ENCODE measurements around the gene CAMSAP2.

The CAMSAP2 gene

GRCh38 chr1:200774735-200775444 is 36.2 kb downstream of the CAMSAP2 start:
- CTCF ChIA-PET, result interaction anchor here (0.8 to 3.7 kb wide), 15 partner anchors 10 to 197 kb away, joined by 3 to 15 read pairs (median 3); no protein-coding TSS in a partner anchor
- DNase-seq (ENCODE audit: extremely low spot score), result peak; percentile 34
- TF ChIP-seq, protein P1, sequence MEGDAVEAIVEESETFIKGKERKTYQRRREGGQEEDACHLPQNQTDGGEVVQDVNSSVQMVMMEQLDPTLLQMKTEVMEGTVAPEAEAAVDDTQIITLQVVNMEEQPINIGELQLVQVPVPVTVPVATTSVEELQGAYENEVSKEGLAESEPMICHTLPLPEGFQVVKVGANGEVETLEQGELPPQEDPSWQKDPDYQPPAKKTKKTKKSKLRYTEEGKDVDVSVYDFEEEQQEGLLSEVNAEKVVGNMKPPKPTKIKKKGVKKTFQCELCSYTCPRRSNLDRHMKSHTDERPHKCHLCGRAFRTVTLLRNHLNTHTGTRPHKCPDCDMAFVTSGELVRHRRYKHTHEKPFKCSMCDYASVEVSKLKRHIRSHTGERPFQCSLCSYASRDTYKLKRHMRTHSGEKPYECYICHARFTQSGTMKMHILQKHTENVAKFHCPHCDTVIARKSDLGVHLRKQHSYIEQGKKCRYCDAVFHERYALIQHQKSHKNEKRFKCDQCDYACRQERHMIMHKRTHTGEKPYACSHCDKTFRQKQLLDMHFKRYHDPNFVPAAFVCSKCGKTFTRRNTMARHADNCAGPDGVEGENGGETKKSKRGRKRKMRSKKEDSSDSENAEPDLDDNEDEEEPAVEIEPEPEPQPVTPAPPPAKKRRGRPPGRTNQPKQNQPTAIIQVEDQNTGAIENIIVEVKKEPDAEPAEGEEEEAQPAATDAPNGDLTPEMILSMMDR (IDR thresholded peaks at IDR 0.05; ENCODE audit: control extremely low read depth, extremely low read depth, low read depth, missing control alignments), result no peak
- POLR2A ChIA-PET, result no interaction called here

DNA sequence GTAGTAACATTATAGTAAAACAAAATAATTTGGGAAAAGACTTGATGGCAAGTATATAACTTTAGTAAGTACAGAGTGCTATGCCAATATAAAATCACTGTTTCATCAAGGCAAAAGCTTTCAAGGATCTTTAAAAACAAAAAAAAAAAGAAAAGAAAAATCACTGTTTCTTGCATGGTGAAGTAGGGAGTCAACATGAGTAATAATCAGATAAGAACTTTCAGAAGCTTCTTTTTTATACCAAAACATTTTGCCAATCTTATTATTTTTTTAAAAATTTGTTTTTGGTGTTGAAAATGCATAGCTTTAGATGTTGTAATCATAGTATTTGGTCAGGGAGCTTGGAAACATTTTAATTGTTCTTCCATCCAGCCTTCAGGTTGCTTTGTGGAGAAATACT is 37.2 kb downstream of the CAMSAP2 start:
- DNase-seq (ENCODE audit: extremely low spot score), result no peak
- TF ChIP-seq, protein P1 (IDR thresholded peaks at IDR 0.05; ENCODE audit: control extremely low read depth, extremely low read depth, low read depth, missing control alignments), result no peak
- ChIA-PET POLR2A (no interaction called here), CTCF (interaction anchor here (1.0 to 3.7 kb wide), 11 partner anchors 8 to 153 kb away, joined by 3 to 15 read pairs (median 3); no protein-coding TSS in a partner anchor)

GRCh38 chr1:200776949-200777348 is 38.3 kb downstream of the CAMSAP2 start:
- ChIA-PET CTCF (interaction anchor here (0.8 to 3.7 kb wide), 5 partner anchors 13 to 155 kb away, joined by 3 to 15 read pairs (median 3); no protein-coding TSS in a partner anchor), POLR2A (no interaction called here)
- DNase-seq (ENCODE audit: extremely low spot score), result no peak
- TF ChIP-seq, protein P1 (IDR thresholded peaks at IDR 0.05; ENCODE audit: control extremely low read depth, extremely low read depth, low read depth, missing control alignments), result no peak

DNA sequence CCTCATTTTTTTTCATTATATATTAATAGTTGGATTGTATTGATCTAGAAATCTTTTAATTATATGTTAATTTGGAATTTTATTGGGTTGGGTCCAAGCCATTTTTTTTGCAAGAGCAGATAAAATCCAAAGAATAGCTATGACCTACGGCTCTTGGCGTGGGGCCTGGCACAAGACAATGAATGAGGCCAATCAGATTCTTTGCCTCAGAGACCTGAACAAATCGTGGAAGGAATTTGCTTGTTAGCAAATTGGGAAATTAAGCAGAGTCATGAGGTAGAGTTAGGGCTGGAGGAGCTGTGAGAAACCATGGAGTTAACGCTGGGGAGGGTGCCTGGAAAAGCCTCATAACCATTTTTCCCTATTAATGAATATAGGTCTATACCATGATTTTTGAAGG is 40.1 kb downstream of the CAMSAP2 start:
- DNase-seq (ENCODE audit: extremely low spot score), result no peak
- TF ChIP-seq, protein P1 (IDR thresholded peaks at IDR 0.05; ENCODE audit: control extremely low read depth, extremely low read depth, low read depth, missing control alignments), result no peak
- ChIA-PET CTCF (interaction anchor here (1.6 kb wide), 1 partner anchor 8 kb away, joined by 3 read pairs; no protein-coding TSS in a partner anchor), POLR2A (no interaction called here)

GRCh38 chr1:200779326-200779725 is 40.6 kb downstream of the CAMSAP2 start:
- POLR2A ChIA-PET, result no interaction called here
- TF ChIP-seq, protein P1 (IDR thresholded peaks at IDR 0.05; ENCODE audit: control extremely low read depth, extremely low read depth, low read depth, missing control alignments), result no peak
- no peak for DNase-seq (ENCODE audit: extremely low spot score)
- CTCF ChIA-PET, result interaction anchor here (1.5 kb wide), 1 partner anchor 26 kb away, joined by 3 read pairs; no protein-coding TSS in a partner anchor

GRCh38 chr1:200780545-200781369 is 42.1 kb downstream of the CAMSAP2 start:
- TF ChIP-seq, protein P1 (IDR thresholded peaks at IDR 0.05; ENCODE audit: control extremely low read depth, extremely low read depth, low read depth, missing control alignments), result no peak
- ChIA-PET POLR2A (interaction anchor here (0.5 kb wide), 1 partner anchor 123 kb away, joined by 7 read pairs; no protein-coding TSS in a partner anchor), CTCF (interaction anchor here (0.9 to 1.6 kb wide), 8 partner anchors 13 to 339 kb away, joined by 3 to 5 read pairs (median 3); no protein-coding TSS in a partner anchor)
- DNase-seq (ENCODE audit: extremely low spot score), result no peak
